NCI-H2081 (cell line): ENCODE data around the gene QARS1.

Experiments used
- DNase-seq, 2 experiments: peaks; one replicate each; lab custom pipeline; 2025; lab: John Stamatoyannopoulos, UW

The QARS1 gene

DNA sequence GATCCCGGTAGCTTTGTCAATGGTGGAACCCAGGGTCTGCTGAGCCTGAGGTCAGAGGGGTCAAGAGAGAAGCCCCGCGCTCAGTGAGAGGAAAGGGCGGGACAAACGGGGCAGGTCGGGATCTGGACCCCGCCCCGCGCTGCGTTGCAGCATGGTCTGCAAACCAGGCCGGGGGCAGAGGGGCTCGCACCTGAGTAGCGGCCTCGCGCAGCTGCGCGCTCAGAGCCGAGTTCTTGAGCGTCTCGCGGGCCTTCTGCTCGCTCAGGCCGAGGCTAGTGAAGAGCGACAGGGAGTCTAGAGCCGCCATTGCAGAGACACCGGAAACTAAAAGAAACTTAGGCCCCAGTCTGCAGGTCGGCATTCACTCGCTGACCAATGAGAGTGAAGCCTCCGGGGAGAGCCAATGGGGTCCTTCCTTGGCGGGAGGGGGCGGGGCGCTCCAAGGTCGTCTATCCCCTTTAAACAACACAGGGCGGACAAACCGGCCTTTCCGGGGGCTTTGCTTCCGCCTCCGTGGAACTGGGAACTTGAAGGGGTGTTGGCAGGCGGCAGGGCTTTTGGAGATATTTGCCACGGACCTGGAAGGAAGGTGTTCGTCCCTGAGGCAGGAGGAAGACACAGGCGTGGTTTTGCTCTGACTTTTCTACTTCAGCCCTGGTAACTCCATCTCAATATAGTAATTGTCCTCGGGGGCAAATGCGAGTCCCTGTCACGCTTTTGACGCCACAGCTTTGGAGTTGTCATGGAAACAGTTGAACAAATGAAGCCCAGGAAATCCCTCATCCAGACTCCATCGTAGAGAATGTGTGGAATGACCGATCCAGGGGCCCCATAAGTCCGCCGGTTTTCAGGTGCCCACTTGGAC, at the start of gene QARS1:
Gene QARS1 (minus strand): TSS at position 331 of the 865 bp plus-strand sequence. CDS start 24 bp downstream, at position 307.
- DNase-seq = peak; percentile 73 to 88

- DNase-seq = no peak
Measured at GRCh38 chr3:49153349-49153912, 48.9 kb upstream of the QARS1 start.

- no peak for DNase-seq
Measured at GRCh38 chr3:49151610-49152009, 47.1 kb upstream of the QARS1 start.

DNA sequence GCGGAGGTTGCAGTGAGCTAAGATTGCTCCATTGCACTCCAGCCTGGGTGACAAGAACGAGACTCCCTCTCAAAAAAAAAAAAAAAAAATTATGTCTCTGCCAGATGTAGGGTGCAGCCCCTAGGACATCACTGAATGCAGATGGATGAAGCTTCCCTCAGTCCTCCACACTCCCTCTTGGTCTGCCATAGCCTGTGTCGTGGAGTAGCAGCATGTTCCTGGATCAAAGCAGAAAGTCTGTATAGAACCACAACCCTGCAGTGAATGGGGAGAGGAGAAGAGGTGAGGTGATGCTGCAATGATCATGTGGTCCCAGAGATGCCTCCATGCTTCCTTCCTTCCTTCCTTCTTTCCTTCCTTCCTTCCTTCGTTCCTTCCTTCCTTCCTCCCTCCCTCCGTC, 43.6 kb upstream of the QARS1 start:
- DNase-seq = no peak

DNA sequence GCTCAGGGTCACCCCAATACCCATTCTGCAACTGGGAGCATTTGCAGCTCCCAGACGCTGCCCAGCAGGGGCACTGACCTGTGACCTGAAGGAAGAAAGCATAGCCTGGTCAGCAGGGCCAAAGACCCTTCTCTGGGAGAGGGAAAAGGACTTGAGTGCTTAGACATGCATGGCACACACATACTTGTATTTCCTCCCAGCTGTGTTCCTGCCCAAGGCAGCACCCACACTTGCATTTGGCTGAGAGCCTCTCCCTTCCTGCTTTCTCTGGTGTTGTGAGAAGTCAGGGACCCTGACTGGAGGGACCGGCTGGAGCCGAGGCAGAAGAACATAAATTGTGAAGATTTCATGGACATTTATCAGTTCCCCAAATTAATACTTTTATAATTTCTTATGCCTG, 35.5 kb upstream of the QARS1 start:
- DNase-seq = no peak

- no peak for DNase-seq
Measured at GRCh38 chr3:49135499-49135898, 30.9 kb upstream of the QARS1 start.

DNA sequence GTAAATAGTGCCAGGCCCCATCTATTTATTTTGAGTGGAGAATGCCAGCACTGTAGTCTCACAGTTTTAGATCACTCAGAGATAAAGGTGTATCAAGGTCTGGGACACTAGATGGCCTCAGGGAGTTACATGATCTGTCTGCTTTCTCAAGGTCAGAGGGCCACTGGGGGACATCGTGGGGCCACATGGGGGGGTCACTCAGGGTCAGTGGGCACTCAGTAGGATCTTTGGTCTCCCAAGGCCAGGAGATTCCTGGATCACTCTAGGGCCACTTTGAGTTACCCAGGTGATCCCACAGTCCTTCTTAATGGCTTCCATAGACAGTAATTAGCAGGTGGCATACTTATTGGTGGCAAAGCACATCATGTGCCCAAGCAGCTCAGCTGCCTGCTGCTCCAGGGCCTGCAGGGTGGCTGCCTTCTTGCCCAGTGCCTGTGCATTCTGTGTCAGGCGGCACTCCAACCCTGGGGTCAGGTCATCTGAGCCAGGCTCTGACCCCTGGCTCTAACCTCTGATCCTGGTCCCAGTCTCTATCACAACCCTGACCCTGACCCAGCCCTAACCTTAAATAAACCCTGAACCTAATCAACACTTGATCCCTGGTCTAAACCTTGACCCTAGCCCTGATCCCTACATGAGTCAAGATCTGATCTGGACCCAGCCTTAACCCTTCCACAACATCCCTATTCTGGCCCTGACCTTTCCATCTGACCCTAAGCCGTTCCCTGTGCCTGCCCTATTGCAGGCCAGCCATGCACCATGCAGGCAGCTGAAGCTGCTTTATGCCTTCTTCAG, 30.1 kb upstream of the QARS1 start:
- DNase-seq = no peak

- DNase-seq = peak; percentile 63 to 76
Measured at GRCh38 chr3:49133226-49133951, 28.8 kb upstream of the QARS1 start.

DNA sequence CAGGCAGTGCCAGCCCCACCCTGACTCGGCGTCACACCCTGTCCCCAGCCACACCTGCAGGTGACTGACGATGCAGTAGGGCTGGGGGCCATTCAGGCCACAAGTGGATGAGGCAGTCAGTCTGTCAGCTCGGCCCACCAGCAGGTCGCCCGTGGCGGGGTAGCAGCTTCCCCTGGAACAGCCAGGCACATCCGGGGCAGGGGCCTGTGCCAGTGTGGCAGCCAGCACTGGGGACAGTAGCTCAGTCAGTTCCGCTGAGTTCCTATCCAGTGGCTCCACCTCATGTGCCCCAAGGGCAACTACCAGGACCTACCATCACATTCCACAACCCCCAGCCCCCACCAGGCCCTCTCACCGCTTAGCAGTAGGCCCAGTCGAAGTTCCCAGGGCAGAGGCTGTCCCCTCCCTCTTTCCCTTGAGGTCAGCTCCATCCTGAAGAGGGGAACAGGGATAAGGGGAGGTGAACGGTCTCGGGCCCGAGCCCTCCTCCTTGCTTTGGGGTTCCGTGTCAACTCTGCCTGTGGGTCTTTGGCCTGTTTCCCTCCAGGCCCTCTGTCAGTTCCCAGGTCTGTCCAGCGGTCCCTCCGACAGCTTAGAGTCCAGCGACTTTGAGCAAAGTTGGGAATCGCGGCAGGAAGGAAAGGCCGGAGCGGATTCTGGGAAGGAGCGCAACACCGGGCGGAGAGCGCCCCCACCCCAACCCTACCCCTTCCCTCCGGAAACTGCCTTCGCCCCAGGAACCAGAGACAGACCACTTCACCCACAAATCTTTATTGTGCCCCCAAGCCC, 28.1 kb upstream of the QARS1 start, which contains the start of gene LAMB2:
Gene LAMB2 (minus strand): TSS at position 614 of the 789 bp plus-strand sequence. CDS start 183 bp downstream, at position 431.
- peak; percentile 29 to 41 for DNase-seq

DNA sequence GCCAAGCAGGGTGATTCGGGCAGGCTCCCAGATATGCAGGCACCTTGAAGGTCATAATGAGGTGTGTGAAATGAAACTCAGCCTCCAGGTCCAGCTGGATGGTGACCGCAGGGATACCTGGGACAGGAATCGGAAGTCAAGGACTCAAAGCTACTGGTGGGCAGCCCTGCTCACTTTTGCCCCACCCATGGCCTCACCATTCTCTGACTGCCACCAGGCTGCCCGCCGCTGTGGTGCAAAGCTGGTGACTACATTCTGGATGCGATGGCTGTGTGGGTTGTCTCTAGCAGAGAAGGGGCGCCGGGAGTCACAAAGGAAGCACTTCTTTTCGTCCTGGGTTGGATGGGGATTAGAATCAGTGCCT, 27.5 kb upstream of the QARS1 start:
- no peak for DNase-seq

DNA sequence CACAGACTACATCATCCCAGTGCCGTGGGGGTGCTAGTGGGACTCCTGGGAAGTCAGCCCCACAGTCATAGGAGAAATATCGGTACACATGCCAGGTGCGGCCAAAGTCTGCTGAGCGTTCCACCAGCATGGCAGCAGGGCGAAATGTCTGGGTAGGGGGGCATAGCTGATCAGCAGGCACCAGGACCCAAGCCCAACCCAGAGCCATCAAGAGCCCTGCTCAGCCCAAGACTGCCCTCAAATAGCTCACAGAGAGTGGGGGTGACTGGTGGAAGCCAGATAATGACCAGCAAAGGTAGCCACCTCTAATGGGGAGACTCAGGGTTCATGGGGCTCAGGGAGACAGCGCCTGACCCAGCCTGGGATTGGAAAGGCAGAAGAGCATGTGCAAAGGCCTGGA, 27.0 kb upstream of the QARS1 start:
- DNase-seq = no peak

GRCh38 chr3:49131040-49131439, 26.5 kb upstream of the QARS1 start:
- DNase-seq = no peak

GRCh38 chr3:49124991-49125670, 20.6 kb upstream of the QARS1 start:
- DNase-seq = no peak

- no peak for DNase-seq
Measured at GRCh38 chr3:49124203-49124602, 19.6 kb upstream of the QARS1 start.

DNA sequence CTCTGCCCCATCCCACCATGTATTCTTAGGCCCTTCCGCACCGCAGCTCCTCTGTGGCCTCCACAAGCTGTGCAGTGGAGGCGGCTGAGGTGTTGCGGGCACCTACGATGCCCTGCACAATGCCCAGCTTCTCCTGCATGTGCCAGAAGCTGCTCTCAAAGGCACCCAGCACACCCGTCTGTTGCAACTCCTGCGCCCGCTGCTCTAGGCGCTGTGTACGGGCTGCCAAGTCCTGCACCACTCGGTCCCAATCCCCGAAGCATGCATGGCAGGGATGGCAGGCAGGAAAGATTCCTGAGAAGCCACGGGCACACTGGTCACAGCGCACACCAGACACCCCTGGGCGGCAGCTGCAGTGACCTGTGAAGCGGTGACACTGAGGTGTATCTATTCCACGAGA, 19.1 kb upstream of the QARS1 start:
- no peak for DNase-seq

GRCh38 chr3:49122886-49123545, 18.5 kb upstream of the QARS1 start:
- no peak for DNase-seq

- no peak for DNase-seq
Measured at GRCh38 chr3:49122451-49122850, 17.9 kb upstream of the QARS1 start.

DNA sequence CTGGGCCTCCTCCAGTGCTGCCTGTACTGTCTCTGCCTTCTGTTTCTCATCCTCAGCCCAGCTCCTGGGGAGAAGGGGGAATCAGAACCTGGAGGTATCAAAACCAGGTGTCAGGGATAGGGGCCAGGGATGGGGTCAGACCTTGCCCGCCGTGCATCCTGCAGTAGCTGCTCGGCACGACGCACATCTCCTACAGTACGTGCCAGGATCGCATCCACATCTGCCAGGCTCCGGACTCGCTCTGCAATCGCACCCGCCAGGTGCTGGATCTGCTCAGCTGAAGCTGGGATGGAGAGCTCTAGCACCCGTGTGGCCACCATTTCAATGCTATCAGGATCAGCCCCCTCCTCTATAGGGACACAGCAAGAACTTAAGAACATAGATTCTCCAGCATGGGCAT, 17.5 kb upstream of the QARS1 start:
- no peak for DNase-seq

- no peak for DNase-seq
Measured at GRCh38 chr3:49121132-49121736, 16.7 kb upstream of the QARS1 start.
